RWPE1 (cell line): ENCODE measurements around the gene GRXCR2.
"Not testable (repeated sequence)": the region's sequence is repeated elsewhere in the genome, so short reads cannot be mapped to it uniquely, and the experiment has no call there.

Experiments
- CTCF ChIA-PET: fragments of 350-600 bp; sonication (Branson Sonifier 250); formaldehyde crosslinking; extraction: SDS; loops from one replicate; lab custom pipeline; 2021; lab: Yijun Ruan, JAX
- POLR2A ChIA-PET: fragments of 400-600 bp; formaldehyde crosslinking; extraction: SDS; loops from one replicate; lab custom pipeline; 2020; ENCODE audit warnings: antibody characterized with exemption; ENCODE audit not compliant: low non-redundant PET; lab: Yijun Ruan, JAX
- DNase-seq: peaks from one replicate; pipeline ENCODE4 v3.0.0; 2012; ENCODE audit warnings: low spot score
- H3K27ac ChIP-seq: fragments of 450-650 bp; 2 replicates; pipeline ENCODE4 v1.5.1; 2017
- TF ChIP-seq, protein P1 (sequence below): fragments of 450-650 bp; conservative IDR thresholded peaks from 2 replicates; pipeline ENCODE4 v1.5.1; 2017; ENCODE audit warnings: low read depth, mild to moderate bottlenecking

GRXCR2 gene

DNA sequence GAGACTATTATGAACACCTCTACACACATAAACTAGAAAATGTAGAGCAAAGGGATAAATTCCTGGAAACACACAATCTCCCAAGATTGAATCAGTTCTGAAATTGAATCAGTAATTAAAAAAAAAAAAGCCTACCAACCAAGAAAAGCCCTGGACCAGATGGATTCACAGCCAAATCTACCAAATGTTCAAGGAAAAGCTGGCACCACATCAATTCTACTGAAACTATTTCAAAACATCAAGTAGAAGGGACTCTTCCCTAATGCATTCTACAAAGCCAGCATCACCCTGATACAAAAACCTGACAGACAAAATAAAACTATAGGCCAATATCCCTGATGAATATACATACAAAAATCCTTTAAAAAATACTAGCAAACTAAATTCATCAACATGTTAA lies 25.4 kb upstream of the GRXCR2 start:
- TF ChIP-seq, protein P1, sequence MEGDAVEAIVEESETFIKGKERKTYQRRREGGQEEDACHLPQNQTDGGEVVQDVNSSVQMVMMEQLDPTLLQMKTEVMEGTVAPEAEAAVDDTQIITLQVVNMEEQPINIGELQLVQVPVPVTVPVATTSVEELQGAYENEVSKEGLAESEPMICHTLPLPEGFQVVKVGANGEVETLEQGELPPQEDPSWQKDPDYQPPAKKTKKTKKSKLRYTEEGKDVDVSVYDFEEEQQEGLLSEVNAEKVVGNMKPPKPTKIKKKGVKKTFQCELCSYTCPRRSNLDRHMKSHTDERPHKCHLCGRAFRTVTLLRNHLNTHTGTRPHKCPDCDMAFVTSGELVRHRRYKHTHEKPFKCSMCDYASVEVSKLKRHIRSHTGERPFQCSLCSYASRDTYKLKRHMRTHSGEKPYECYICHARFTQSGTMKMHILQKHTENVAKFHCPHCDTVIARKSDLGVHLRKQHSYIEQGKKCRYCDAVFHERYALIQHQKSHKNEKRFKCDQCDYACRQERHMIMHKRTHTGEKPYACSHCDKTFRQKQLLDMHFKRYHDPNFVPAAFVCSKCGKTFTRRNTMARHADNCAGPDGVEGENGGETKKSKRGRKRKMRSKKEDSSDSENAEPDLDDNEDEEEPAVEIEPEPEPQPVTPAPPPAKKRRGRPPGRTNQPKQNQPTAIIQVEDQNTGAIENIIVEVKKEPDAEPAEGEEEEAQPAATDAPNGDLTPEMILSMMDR = no peak
- no peak overlapping the region for H3K27ac ChIP-seq
- no peak for DNase-seq
- POLR2A ChIA-PET = no interaction called here
- CTCF ChIA-PET = interaction anchor here (0.6 to 0.7 kb wide), 3 partner anchors 14 to 1501 kb away, joined by 5 to 7 read pairs (median 6); no protein-coding TSS in a partner anchor

DNA sequence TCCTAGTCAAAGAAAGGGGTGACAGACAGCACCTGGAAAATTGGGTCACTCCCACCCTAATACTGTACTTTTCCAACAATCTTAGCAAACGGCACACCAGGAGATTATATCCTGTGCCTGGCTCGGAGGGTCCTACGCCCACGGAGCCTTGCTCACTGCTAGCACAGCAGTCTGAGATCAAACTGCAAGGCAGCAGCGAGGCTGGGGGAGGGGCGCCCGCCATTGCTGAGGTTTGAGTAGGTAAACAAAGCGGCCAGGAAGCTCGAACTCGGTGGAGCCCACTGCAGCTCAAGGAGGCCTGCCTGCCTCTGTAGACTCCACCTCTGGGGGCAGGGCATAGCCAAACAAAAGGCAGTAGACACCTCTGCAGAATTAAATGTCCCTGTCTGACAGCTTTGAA lies 18.6 kb upstream of the GRXCR2 start:
- POLR2A ChIA-PET, CTCF ChIA-PET, H3K27ac ChIP-seq, DNase-seq: not testable (repeated sequence)

DNA sequence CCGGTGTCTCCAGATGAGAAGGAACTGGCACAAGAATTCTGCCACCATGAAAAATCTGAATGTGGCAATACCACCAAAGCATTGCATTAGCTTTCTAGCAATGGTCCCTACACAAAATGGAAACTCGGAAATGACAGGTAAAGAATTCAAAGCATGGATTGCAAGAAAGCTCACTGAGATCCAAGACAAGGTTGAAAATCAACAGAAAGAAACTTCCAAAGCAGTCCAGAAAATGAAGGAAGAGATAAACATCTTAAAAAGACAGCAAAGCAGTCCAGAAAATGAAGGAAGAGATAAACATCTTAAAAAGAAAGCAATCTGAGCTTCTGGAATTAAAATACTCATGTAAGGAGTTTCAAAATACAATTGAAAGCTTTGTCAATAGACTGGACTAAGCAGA lies 16.8 kb upstream of the GRXCR2 start:
- ChIA-PET POLR2A (no interaction called here), CTCF (interaction anchor here (0.7 kb wide), 1 partner anchor 45 kb away, joined by 3 read pairs; no protein-coding TSS in a partner anchor)
- H3K27ac ChIP-seq = no peak overlapping the region
- TF ChIP-seq, protein P1 = no peak
- no peak for DNase-seq

DNA sequence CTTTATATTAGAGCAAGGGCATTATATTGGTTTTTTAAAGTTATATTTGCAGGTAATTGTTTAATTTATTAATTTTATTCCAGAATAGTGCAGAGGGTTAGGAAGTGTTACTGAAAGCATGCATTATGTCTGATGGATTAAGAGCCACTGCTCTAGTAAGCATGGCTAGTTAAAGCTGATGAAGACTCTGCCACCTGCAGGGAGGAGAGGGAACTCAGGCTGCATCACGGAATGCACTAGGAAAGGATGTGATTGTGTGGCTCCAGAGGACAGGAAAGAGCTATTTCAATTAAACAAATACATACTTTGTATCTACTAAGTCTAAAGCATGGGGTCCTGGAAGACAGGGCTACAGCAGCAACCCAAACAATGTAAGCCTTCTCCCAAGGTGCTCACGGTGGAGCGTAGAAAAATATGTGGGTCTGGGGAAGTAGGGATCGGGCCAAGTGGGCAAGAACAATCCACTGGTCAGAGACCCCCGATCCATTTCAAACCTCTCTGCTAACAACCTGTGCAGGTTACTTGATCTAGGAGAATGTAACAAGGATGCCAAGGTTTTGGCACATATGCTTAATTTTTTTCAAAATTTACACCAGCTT lies 15.3 kb upstream of the GRXCR2 start:
- ChIA-PET CTCF (interaction anchor here (0.5 to 1.9 kb wide), 20 partner anchors 10 to 927 kb away, joined by 3 to 7 read pairs (median 4); partner anchors contain the start of gene PRELID2), POLR2A (no interaction called here)
- H3K27ac ChIP-seq = no peak overlapping the region
- peak; percentile 62 for DNase-seq
- TF ChIP-seq, protein P1 = peak; percentile 75

DNA sequence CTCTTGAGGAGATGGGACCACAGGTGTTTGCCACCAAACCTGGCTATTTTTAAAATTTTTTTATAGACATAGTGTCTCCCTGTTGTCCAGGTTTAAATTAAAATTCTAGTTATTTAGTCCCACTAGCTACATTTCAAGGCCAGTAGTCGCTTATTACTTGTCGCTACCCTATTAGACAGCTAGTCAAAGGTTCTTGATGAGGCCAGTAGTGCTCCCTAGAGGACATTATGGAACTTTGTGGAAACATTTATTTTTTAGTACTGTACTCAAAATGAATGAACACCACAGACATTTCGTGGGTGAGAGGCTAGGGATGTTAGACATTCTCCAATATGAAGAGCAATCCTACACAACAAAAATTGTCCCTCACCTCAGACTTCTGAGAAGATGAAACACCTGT lies 14.4 kb upstream of the GRXCR2 start:
- DNase-seq = no peak
- H3K27ac ChIP-seq = no peak overlapping the region
- POLR2A ChIA-PET = no interaction called here
- TF ChIP-seq, protein P1 = no peak
- CTCF ChIA-PET = interaction anchor here (0.7 to 1.6 kb wide), 4 partner anchors 19 to 212 kb away, joined by 3 to 4 read pairs (median 3); partner anchors contain the start of gene PRELID2

DNA sequence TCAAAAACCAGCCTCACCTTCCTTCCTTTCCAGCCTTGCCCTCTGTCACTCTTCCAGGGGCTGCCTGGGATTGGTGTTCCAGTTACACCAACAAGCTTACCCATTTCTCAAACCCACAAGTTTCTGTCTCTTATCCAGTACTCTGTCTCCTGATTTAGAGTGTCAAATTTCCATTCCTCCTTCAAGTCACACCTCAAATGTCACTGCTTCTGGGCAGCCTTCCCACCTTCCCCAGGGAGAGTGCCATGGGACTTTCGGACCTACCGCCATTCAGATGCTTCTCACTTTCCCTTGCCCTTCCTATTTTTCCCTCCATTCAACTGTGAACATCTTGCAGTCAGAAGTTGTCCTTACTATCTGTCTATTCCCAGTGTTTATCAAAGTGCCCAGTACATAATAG lies 2.0 kb upstream of the GRXCR2 start:
- no peak overlapping the region for H3K27ac ChIP-seq
- ChIA-PET POLR2A (no interaction called here), CTCF (no interaction called here)
- TF ChIP-seq, protein P1 = no peak
- DNase-seq = no peak

DNA sequence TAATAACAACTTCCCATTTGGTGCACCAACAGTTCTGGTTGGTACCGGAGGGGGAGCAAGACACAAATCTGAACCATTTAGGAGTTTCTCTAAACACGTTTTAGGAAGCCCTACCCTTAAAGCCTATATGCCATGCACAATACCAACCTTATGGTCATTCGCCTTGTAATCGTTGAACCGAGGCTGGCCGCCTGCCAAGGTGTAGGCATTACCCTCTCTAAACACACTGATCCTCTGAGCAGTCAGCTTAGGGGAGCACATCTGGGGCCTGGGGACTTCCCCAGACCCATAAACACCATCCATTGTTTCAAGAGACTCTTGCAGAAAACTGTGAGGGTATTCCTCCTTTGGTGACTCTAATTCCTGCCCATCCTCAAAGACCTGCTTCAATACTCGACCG lies 328 bp downstream of the GRXCR2 start:
- ChIA-PET POLR2A (no interaction called here), CTCF (interaction anchor here (0.6 kb wide), 1 partner anchor 175 kb away, joined by 3 read pairs; no protein-coding TSS in a partner anchor)
- H3K27ac ChIP-seq = no peak overlapping the region
- DNase-seq = no peak
- TF ChIP-seq, protein P1 = no peak
